HEK293 (cell line): ENCODE data around the gene KLHDC3.

Experiments used
- CTCF ChIA-PET: fragments of 350-600 bp; formaldehyde crosslinking; extraction: SDS; loops from one replicate; lab custom pipeline; 2021; ENCODE audit warnings: antibody characterized with exemption; lab: Yijun Ruan, JAX
- POLR2A ChIA-PET: fragments of 300-600 bp; formaldehyde crosslinking; extraction: SDS; loops from one replicate; lab custom pipeline; 2020; ENCODE audit warnings: antibody characterized with exemption, inconsistent platforms; lab: Yijun Ruan, JAX
- H3K27ac ChIP-seq: fragments of 200-500 bp; sonication (Bioruptor generic); 2 replicates; pipeline ENCODE4 v1.5.1; 2014; ENCODE audit warnings: low read depth, low read length, control low read depth, inconsistent platforms; ENCODE audit errors: extremely low read depth
- H3K36me3 ChIP-seq, 2 experiments: fragments of 200-500 bp in 1 of 2; sonication (Bioruptor generic) in 1 of 2; 1 replicate in 1 of 2; 2 replicates in 1 of 2; pipeline ENCODE4 v1.5.1; 2014 to 2017; ENCODE audit warnings: inconsistent platforms in 2 of 2, low read length in 2 of 2; ENCODE audit not compliant: control insufficient read depth in 2 of 2, insufficient read depth in 1 of 2
- H3K4me1 ChIP-seq: fragments of 200-500 bp; sonication (Bioruptor generic); 2 replicates; pipeline ENCODE4 v1.5.1; 2014; ENCODE audit warnings: mild to moderate bottlenecking, low read length, inconsistent platforms; ENCODE audit not compliant: control insufficient read depth, insufficient read depth
- H3K4me3 ChIP-seq: 2 replicates; pipeline ENCODE4 v1.5.1; 2011; ENCODE audit warnings: low read depth, mild to moderate bottlenecking, control low read depth, low read length, moderate library complexity
- H3K9me3 ChIP-seq: fragments of 200-500 bp; sonication (Bioruptor generic); 2 replicates; pipeline ENCODE4 v1.5.1; 2014; ENCODE audit warnings: low read depth, low read length, inconsistent platforms; ENCODE audit not compliant: control insufficient read depth, insufficient read depth
- GFI1B ChIP-seq: fragments of 450-650 bp; formaldehyde crosslinking; IDR thresholded peaks from 2 replicates; pipeline ENCODE4 v1.5.1; 2016; ENCODE audit warnings: missing biosample characterization, missing genetic modification characterization
- GLI4 ChIP-seq: fragments of 450-650 bp; formaldehyde crosslinking; IDR thresholded peaks from 2 replicates; pipeline ENCODE4 v1.5.1; 2016; ENCODE audit warnings: missing biosample characterization, missing genetic modification characterization
- HOXA7 ChIP-seq: sonication (generic); formaldehyde crosslinking; IDR thresholded peaks from 2 replicates; pipeline ENCODE4 v1.8.1; 2022; ENCODE audit warnings: missing genetic modification reagents, borderline replicate concordance
- HOXD13 ChIP-seq: sonication (generic); formaldehyde crosslinking; IDR thresholded peaks from 2 replicates; pipeline ENCODE4 v1.8.0; 2022; ENCODE audit warnings: missing genetic modification reagents, borderline replicate concordance
- KLF8 ChIP-seq: fragments of 450-650 bp; formaldehyde crosslinking; IDR thresholded peaks from 2 replicates; pipeline ENCODE4 v1.5.1; 2016; ENCODE audit warnings: missing biosample characterization, missing genetic modification characterization
- RBAK ChIP-seq: fragments of 450-650 bp; formaldehyde crosslinking; IDR thresholded peaks from 2 replicates; pipeline ENCODE4 v1.5.1; 2016; ENCODE audit warnings: missing biosample characterization, missing genetic modification characterization
- SP2 ChIP-seq: fragments of 450-650 bp; formaldehyde crosslinking; IDR thresholded peaks from 2 replicates; pipeline ENCODE4 v1.5.1; 2016; ENCODE audit warnings: missing biosample characterization, missing genetic modification characterization
- ZBTB17 ChIP-seq: fragments of 450-650 bp; formaldehyde crosslinking; IDR thresholded peaks from 2 replicates; pipeline ENCODE4 v1.5.1; 2016; ENCODE audit warnings: missing biosample characterization, missing genetic modification characterization
- ZBTB48 ChIP-seq: fragments of 450-650 bp; formaldehyde crosslinking; IDR thresholded peaks from 2 replicates; pipeline ENCODE4 v1.5.1; 2016; ENCODE audit warnings: missing biosample characterization, missing genetic modification characterization
- ZNF157 ChIP-seq: fragments of 450-650 bp; formaldehyde crosslinking; IDR thresholded peaks from 2 replicates; pipeline ENCODE4 v1.5.1; 2016; ENCODE audit warnings: missing biosample characterization, missing genetic modification characterization
- ZNF202 ChIP-seq: fragments of 450-650 bp; formaldehyde crosslinking; IDR thresholded peaks from 2 replicates; pipeline ENCODE4 v1.5.1; 2016; ENCODE audit warnings: missing biosample characterization, missing genetic modification characterization, borderline replicate concordance
- ZNF350 ChIP-seq: fragments of 450-650 bp; formaldehyde crosslinking; IDR thresholded peaks from 2 replicates; pipeline ENCODE4 v1.5.0; 2017; ENCODE audit warnings: missing biosample characterization, mild to moderate bottlenecking, missing genetic modification characterization
- ZNF548 ChIP-seq: fragments of 450-650 bp; formaldehyde crosslinking; IDR thresholded peaks from 2 replicates; pipeline ENCODE4 v1.5.1; 2016; ENCODE audit warnings: missing biosample characterization, missing genetic modification characterization
- ZNF561 ChIP-seq: fragments of 450-650 bp; IDR thresholded peaks from 2 replicates; pipeline ENCODE4 v1.5.1; 2018; ENCODE audit warnings: missing biosample characterization, missing genetic modification characterization, borderline replicate concordance
- ZNF670 ChIP-seq: fragments of 450-650 bp; formaldehyde crosslinking; IDR thresholded peaks from 2 replicates; pipeline ENCODE4 v1.5.1; 2016; ENCODE audit warnings: missing biosample characterization, missing genetic modification characterization, low read depth
- ZNF701 ChIP-seq: fragments of 450-650 bp; formaldehyde crosslinking; IDR thresholded peaks from 2 replicates; pipeline ENCODE4 v1.5.1; 2016; ENCODE audit warnings: missing biosample characterization, missing genetic modification characterization
- TF ChIP-seq, protein P1 (sequence below): fragments of 450-650 bp; formaldehyde crosslinking; IDR thresholded peaks from 2 replicates; pipeline ENCODE4 v1.5.1; 2016; ENCODE audit warnings: missing biosample characterization, missing genetic modification characterization
- TF ChIP-seq, protein P2 (sequence below): sonication (generic); formaldehyde crosslinking; IDR thresholded peaks from 2 replicates; pipeline ENCODE4 v1.8.1; 2022; ENCODE audit warnings: mild to moderate bottlenecking, moderate library complexity, missing genetic modification reagents
- TF ChIP-seq, protein P3 (sequence below): fragments of 450-650 bp; formaldehyde crosslinking; IDR thresholded peaks from 2 replicates; pipeline ENCODE4 v1.5.1; 2016; ENCODE audit warnings: missing biosample characterization, missing genetic modification characterization

KLHDC3 gene

DNA sequence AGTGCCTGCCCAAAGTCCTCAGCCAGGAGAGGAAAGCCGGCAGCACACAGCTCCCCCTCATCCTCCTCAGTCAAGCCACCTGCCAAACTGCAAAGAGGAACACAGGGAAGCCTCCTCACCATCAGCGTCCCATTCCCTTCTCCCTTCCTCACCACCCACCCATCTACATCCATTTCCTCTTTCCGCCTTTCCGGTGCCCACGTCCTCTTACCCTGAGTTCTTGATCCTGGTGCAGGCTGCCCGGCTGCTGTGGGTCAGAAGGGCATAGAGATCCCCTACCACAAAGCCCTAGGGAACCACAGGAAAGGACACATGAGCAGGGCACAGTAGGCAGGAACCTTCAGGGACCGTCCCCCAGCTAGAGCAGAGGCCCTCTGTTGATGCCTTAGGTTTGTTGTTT is 47.5 kb upstream of the KLHDC3 start:
- Histone ChIP-seq H3K4me1 (no peaks in the 10 kb centered on the region), H3K4me3 (no peak overlapping the region)
- CTCF ChIA-PET, result interaction anchor here (1.5 kb wide), 1 partner anchor 177 kb away, joined by 4 read pairs; no protein-coding TSS in a partner anchor
- 0 out of 2 replicates have a peak, but pooled peaks have one; percentile 36 for TF ChIP-seq ZBTB48 (tag by site-specific recombination)
- TF ChIP-seq, protein P1, sequence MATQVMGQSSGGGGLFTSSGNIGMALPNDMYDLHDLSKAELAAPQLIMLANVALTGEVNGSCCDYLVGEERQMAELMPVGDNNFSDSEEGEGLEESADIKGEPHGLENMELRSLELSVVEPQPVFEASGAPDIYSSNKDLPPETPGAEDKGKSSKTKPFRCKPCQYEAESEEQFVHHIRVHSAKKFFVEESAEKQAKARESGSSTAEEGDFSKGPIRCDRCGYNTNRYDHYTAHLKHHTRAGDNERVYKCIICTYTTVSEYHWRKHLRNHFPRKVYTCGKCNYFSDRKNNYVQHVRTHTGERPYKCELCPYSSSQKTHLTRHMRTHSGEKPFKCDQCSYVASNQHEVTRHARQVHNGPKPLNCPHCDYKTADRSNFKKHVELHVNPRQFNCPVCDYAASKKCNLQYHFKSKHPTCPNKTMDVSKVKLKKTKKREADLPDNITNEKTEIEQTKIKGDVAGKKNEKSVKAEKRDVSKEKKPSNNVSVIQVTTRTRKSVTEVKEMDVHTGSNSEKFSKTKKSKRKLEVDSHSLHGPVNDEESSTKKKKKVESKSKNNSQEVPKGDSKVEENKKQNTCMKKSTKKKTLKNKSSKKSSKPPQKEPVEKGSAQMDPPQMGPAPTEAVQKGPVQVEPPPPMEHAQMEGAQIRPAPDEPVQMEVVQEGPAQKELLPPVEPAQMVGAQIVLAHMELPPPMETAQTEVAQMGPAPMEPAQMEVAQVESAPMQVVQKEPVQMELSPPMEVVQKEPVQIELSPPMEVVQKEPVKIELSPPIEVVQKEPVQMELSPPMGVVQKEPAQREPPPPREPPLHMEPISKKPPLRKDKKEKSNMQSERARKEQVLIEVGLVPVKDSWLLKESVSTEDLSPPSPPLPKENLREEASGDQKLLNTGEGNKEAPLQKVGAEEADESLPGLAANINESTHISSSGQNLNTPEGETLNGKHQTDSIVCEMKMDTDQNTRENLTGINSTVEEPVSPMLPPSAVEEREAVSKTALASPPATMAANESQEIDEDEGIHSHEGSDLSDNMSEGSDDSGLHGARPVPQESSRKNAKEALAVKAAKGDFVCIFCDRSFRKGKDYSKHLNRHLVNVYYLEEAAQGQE, result no peak
- TF ChIP-seq, all 188 proteins: peak for 1
- H3K9me3 ChIP-seq, result no peaks in the 10 kb centered on the region
- no peak overlapping the region for H3K27ac ChIP-seq
- peaks cover 0 to 55% of the 10 kb centered on the region in 2 experiments; a peak in 2 of 3 replicates for H3K36me3 ChIP-seq
- POLR2A ChIA-PET, result interaction anchor here (0.6 to 2.8 kb wide), 5 partner anchors 9 to 37 kb away, joined by 3 to 11 read pairs (median 8); partner anchors contain the start of genes CNPY3, PEX6 and PPP2R5D

DNA sequence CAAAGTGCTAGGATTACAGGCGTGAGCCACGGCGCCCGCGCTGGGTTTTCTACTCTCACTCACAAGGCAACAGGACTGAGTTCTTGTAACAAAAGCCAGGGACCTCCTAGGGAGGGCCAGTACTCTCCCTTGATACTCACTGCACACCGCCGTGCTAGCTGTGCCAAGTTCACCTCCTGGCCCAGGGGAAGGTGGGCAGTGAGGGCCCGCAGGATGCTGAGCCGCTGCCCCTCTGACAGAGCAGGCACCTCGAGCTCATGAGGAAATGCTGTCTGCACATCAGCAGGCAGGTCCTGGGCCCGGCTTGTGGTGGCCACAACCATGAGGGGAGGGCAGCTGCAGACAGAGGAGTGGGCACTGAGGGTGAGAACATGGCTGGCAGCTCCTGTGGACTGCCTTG is 46.8 kb upstream of the KLHDC3 start:
- Histone ChIP-seq H3K9me3 (no peaks in the 10 kb centered on the region), H3K4me1 (no peaks in the 10 kb centered on the region), H3K36me3 (peaks cover 0 to 51% of the 10 kb centered on the region in 2 experiments; a peak in 2 of 3 replicates), H3K4me3 (no peak overlapping the region)
- ChIA-PET CTCF (interaction anchor here (0.6 to 0.8 kb wide), 2 partner anchors 11 to 1325 kb away, joined by 3 read pairs; no protein-coding TSS in a partner anchor), POLR2A (no interaction called here)
- TF ChIP-seq HOXD13 (CRISPR knock-in tag), result no peak
- TF ChIP-seq, protein P2, sequence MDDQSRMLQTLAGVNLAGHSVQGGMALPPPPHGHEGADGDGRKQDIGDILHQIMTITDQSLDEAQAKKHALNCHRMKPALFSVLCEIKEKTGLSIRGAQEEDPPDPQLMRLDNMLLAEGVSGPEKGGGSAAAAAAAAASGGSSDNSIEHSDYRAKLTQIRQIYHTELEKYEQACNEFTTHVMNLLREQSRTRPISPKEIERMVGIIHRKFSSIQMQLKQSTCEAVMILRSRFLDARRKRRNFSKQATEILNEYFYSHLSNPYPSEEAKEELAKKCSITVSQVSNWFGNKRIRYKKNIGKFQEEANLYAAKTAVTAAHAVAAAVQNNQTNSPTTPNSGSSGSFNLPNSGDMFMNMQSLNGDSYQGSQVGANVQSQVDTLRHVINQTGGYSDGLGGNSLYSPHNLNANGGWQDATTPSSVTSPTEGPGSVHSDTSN (CRISPR knock-in tag), result no peak
- TF ChIP-seq RBAK (tag by site-specific recombination), result no peak
- no peak for TF ChIP-seq ZBTB17 (tag by site-specific recombination)
- no peak for TF ChIP-seq SP2 (tag by site-specific recombination)
- TF ChIP-seq, protein P3, sequence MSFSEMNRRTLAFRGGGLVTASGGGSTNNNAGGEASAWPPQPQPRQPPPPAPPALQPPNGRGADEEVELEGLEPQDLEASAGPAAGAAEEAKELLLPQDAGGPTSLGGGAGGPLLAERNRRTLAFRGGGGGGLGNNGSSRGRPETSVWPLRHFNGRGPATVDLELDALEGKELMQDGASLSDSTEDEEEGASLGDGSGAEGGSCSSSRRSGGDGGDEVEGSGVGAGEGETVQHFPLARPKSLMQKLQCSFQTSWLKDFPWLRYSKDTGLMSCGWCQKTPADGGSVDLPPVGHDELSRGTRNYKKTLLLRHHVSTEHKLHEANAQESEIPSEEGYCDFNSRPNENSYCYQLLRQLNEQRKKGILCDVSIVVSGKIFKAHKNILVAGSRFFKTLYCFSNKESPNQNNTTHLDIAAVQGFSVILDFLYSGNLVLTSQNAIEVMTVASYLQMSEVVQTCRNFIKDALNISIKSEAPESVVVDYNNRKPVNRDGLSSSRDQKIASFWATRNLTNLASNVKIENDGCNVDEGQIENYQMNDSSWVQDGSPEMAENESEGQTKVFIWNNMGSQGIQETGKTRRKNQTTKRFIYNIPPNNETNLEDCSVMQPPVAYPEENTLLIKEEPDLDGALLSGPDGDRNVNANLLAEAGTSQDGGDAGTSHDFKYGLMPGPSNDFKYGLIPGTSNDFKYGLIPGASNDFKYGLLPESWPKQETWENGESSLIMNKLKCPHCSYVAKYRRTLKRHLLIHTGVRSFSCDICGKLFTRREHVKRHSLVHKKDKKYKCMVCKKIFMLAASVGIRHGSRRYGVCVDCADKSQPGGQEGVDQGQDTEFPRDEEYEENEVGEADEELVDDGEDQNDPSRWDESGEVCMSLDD (tag by site-specific recombination), result no peak
- no peak for TF ChIP-seq GFI1B (tag by site-specific recombination)
- no peak for TF ChIP-seq ZNF350 (tag by site-specific recombination)
- no peak for TF ChIP-seq ZNF202
- no peak for TF ChIP-seq ZNF157 (tag by site-specific recombination)
- no peak for TF ChIP-seq ZNF670 (tag by site-specific recombination)
- no peak for TF ChIP-seq ZNF561 (tag by site-specific recombination)
- TF ChIP-seq GLI4, result no peak
- TF ChIP-seq KLF8 (tag by site-specific recombination), result no peak
- TF ChIP-seq HOXA7, result no peak
- TF ChIP-seq ZNF701 (tag by site-specific recombination), result no peak
- TF ChIP-seq ZNF548 (tag by site-specific recombination), result no peak
- TF ChIP-seq, all 188 proteins: peak for 0
- H3K27ac ChIP-seq, result no peak overlapping the region
